Measurements from ENCODE around the gene ASIC4. TPM values are rescaled to one million over a fixed set of nuclear protein-coding genes. Genes with fewer than 3 reads are reported as not detected.

Gene ASIC4
- total RNA-seq, 4 donors from 2014 or later, result not detected

- H3K27ac ChIP-seq, result no peak overlapping the region
- WGBS, 2 donors (ENCODE audit: low coverage in 1 of 2), result 74 to 92% methylated on average over 3 to 18 of the region's 20 CpGs
- no peak overlapping the region for H3K4me3 ChIP-seq
- H3K4me1 ChIP-seq, result peaks cover 5 to 24% (median 13%) of the 10 kb centered on the region in 4 donors
- DNase-seq, result no peak
- no peaks in the 10 kb centered on the region for H3K9me3 ChIP-seq
- H3K27me3 ChIP-seq, result peaks cover 26% of the 10 kb centered on the region
- in situ Hi-C loops (cut with MboI; ENCODE audit: low pct_ligation_motif_present in 1 of 4, low pct_unique_long_range_greater_than_20kb in 1 of 4, low sequenced_read_pairs in 3 of 4) (no loop called here), intact Hi-C loops (cut with DNase I; ENCODE audit: low total_unique reads) (no loop called here)
- no peak for TF ChIP-seq EP300 (IDR thresholded peaks at IDR 0.05; ENCODE audit: low read depth)
- TF ChIP-seq CTCF (IDR thresholded peaks at IDR 0.05), result no peak
- no peak for TF ChIP-seq POLR2AphosphoS5 (IDR thresholded peaks at IDR 0.05)
- TF ChIP-seq POLR2A (IDR thresholded peaks at IDR 0.05), result no peak
- H3K36me3 ChIP-seq, result no peaks in the 10 kb centered on the region
These were observed 41.7 kb downstream of the ASIC4 start for GRCh38 chr2:219555956-219556355.

DNA sequence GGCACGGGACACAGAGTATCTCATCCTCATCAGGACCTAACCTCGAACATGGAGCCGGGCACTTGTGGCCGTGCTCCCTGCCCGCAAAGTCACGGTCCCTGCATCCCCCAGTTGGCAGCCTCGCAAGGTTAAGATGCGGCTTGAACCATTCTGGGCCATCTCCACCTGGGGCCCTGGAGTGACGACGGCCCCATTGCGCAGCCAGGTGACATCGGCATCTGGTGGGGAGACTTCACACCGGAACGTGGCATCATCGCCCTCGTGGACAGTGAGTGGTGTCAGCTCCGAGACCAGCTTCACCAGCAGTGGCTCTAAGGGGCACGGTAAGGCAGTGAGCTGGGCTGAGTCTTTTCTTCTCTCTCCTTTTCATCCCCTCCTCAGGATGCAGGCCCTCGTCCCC, 42.1 kb downstream of the ASIC4 start:
- peaks cover 22% of the 10 kb centered on the region for H3K27me3 ChIP-seq
- 92% methylated on average over 19 of the region's 19 CpGs; no CpG with 5 or more reads in 1 of the 2 donors for WGBS, 2 donors (ENCODE audit: low coverage in 1 of 2)
- no peak overlapping the region for H3K27ac ChIP-seq
- TF ChIP-seq POLR2AphosphoS5 (IDR thresholded peaks at IDR 0.05) (no peak), CTCF (IDR thresholded peaks at IDR 0.05) (no peak), POLR2A (IDR thresholded peaks at IDR 0.05) (no peak), EP300 (IDR thresholded peaks at IDR 0.05; ENCODE audit: low read depth) (no peak)
- no peaks in the 10 kb centered on the region for H3K9me3 ChIP-seq
- in situ Hi-C loops (cut with MboI; ENCODE audit: low pct_ligation_motif_present in 1 of 4, low pct_unique_long_range_greater_than_20kb in 1 of 4, low sequenced_read_pairs in 3 of 4), result no loop called here
- H3K4me3 ChIP-seq, result no peak overlapping the region
- no peak for DNase-seq
- H3K4me1 ChIP-seq, result peaks cover 5 to 22% (median 13%) of the 10 kb centered on the region in 4 donors
- intact Hi-C loops (cut with DNase I; ENCODE audit: low total_unique reads), result no loop called here
- no peaks in the 10 kb centered on the region for H3K36me3 ChIP-seq

GRCh38 chr2:219557320-219557719, 43.0 kb downstream of the ASIC4 start:
- Histone ChIP-seq H3K27me3 (peaks cover 13% of the 10 kb centered on the region), H3K4me3 (no peak overlapping the region), H3K36me3 (no peaks in the 10 kb centered on the region), H3K9me3 (no peaks in the 10 kb centered on the region), H3K27ac (no peak overlapping the region), H3K4me1 (peaks cover 0 to 13% (median 9%) of the 10 kb centered on the region in 4 donors)
- intact Hi-C loops (cut with DNase I; ENCODE audit: low total_unique reads), result no loop called here
- in situ Hi-C loops (cut with MboI; ENCODE audit: low pct_ligation_motif_present in 1 of 4, low pct_unique_long_range_greater_than_20kb in 1 of 4, low sequenced_read_pairs in 3 of 4), result no loop called here
- 91 to 100% methylated on average over 3 to 21 of the region's 21 CpGs for WGBS, 2 donors (ENCODE audit: low coverage in 1 of 2)
- TF ChIP-seq POLR2A (IDR thresholded peaks at IDR 0.05), result no peak
- TF ChIP-seq POLR2AphosphoS5 (IDR thresholded peaks at IDR 0.05), result no peak
- TF ChIP-seq CTCF (IDR thresholded peaks at IDR 0.05), result no peak
- no peak for TF ChIP-seq EP300 (IDR thresholded peaks at IDR 0.05; ENCODE audit: low read depth)
- no peak for DNase-seq

DNA sequence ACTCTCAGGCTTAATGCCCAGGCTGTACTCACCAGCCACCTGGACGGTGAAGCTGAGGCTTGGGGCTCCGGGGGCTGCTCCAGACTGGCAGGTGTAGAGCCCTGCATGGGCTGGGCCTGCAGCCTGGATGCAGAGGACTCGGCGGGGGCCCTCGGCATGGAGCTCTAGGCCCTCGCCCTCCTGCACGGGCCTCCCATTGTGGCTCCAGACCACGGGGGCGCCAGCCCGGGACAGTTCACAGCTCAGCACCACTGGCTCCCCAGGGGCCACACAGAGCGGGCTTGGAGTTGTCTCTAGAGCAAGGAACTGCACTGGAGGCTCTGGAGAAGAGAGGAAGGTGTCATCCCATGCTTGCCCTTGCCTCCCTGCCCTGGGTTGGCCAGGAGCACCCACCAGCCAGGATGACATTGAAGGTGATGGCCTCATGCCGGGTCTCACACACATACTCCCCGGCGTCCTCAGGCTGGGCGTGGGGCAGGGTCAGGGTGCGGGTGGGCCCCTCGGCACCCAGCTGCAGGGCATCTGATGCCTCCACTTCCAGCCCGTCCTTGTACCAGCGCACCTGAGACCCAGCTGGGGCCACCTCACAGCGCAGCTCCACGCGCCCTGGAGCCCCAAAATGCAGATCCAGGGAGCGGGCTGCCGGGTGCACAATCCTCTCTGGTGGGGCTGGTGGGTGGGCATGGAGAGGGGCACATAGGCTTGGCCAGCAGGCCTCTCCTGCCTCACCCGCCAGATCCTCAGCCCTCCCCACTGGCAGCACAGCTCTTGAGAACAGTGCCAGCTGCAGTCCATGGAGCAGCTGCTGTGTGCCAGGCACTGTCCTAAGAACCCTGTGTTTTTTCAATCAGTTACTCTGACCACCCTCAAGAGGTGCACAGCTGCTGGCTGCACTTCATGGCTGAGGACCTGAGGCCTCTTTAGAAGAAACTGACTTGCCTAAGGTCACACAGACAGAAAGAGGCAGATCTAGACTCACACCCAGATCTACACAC, 43.8 kb downstream of the ASIC4 start:
- H3K36me3 ChIP-seq, result no peaks in the 10 kb centered on the region
- no peak for DNase-seq
- H3K27ac ChIP-seq, result no peak overlapping the region
- no peak for TF ChIP-seq POLR2A (IDR thresholded peaks at IDR 0.05)
- TF ChIP-seq EP300 (IDR thresholded peaks at IDR 0.05; ENCODE audit: low read depth), result no peak
- TF ChIP-seq POLR2AphosphoS5 (IDR thresholded peaks at IDR 0.05), result no peak
- no peak for TF ChIP-seq CTCF (IDR thresholded peaks at IDR 0.05)
- in situ Hi-C loops (cut with MboI; ENCODE audit: low pct_ligation_motif_present in 1 of 4, low pct_unique_long_range_greater_than_20kb in 1 of 4, low sequenced_read_pairs in 3 of 4), result no loop called here
- no peaks in the 10 kb centered on the region for H3K9me3 ChIP-seq
- no peak overlapping the region for H3K4me3 ChIP-seq
- H3K4me1 ChIP-seq, result peaks cover 0 to 6% (median 4%) of the 10 kb centered on the region in 4 donors
- intact Hi-C loops (cut with DNase I; ENCODE audit: low total_unique reads), result no loop called here
- peaks cover 5% of the 10 kb centered on the region for H3K27me3 ChIP-seq
- 94% methylated on average over 21 of the region's 25 CpGs; no CpG with 5 or more reads in 1 of the 2 donors for WGBS, 2 donors (ENCODE audit: low coverage in 1 of 2)

All from transverse colon (tissue), 4 donors.